Measurements from ENCODE around the gene SLC35G6.
"Not testable (repeated sequence)": the region's sequence is repeated elsewhere in the genome, so short reads cannot be mapped to it uniquely, and the experiment has no call there.

SLC35G6 gene

DNA sequence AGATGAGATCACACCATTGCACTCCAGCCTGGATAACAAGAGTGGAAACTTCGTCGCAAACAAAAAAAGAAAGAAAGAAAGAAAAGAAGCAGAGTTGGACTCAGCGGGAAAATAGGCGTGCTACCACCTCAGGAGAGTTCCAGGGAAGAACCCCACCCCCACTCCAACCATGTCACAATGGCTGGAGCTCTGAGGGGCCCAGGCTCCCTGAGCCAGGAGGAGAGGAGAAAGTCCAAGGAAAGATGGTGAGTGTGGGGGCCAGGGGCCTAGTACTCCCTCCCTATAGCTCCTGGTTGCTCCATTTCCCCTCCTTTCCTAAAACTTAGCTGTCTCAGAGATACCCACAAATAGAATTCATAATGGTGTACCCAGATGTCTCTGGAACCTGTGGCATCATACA, at the start of gene SLC35G6:
TSS of gene SLC35G6 (plus strand) at position 172 of the 400 bp plus-strand sequence. CDS start at position 243, 71 bp downstream.
- not testable (repeated sequence) for DNase-seq

DNA sequence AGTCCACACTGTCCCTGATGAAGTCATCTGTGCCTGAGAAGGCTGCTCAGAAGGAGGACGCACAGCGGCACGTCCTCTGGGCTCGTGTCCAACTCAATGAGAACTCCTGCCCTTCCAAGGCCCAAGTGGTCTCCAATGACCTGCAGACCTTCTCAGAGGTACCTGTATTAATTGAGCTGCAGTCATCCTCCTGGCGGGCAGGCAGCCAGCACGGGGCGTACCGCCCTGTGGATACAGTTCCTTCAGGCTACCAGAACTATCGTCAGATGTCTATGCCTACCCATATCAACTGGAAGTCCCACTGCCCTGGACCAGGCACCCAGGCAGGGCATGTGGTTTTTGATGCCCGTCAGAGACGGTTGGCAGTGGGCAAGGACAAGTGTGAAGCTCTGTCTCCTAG, 49.0 kb upstream of the SLC35G6 start:
- DNase-seq = no peak

DNA sequence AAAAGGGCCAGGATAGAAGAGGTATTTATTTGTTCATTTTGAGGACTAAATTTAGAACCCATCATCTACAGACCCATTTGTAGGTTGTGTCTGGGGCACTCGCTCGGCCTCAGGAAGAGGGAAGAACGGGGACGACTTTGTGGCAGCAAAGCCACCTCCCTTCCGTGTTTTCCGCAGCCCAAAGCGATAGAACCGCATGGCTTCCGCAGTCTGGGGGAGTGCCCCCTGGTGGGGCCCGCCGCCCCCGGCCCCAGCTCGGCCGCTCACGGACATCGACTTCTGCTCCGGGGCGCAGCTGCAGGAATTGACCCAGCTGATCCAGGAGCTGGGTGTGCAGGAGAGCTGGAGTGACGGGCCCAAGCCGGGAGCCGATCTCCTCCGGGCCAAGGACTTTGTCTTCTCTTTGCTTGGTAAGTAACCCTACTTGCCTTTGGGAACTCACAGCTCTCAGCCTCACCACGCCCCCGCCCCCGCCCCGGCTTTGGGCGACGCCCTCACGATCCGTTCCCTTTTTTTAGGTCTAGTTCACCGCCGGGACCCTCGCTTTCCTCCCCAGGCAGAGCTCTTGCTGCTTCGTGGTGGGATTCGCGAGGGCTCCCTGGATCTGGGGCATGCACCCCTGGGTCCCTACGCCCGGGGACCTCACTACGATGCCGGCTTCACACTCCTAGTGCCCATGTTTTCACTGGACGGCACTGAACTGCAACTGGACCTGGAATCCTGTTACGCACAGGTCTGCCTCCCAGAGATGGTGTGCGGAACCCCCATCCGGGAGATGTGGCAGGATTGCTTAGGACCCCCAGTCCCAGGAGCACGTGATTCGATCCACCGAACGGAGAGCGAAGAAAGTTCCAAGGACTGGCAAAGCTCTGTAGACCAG, 45.3 kb upstream of the SLC35G6 start:
- peak; percentile 94 for DNase-seq

DNA sequence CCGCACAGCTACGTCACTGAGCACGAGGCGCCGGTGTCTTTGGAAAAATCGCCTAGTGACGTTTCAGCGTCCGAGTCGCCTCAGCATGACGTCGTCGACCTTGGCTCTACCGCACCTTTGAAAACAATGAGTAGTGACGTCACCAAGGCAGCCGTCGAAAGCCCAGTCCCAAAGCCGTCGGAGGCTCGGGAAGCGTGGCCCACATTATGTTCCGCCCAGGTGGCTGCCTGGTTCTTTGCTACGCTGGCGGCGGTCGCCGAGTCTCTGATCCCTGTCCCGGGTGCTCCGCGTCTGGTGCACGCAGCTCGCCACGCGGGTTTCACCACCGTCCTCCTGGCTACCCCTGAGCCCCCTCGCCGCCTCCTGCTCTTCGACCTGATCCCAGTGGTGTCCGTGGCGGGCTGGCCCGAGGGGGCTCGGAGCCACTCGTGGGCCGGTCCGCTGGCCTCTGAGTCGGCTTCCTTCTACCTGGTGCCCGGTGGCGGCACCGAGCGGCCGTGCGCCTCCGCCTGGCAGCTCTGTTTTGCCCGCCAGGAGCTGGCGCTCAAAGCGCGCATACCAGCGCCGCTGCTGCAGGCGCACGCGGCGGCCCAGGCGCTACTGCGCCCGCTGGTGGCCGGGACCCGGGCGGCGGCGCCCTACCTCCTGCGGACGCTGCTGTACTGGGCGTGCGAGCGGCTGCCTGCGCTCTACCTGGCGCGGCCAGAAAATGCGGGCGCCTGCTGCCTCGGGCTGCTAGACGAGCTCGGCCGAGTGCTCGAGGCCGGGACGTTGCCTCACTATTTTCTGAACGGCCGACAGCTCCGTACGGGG, 44.5 kb upstream of the SLC35G6 start:
- DNase-seq = peak; percentile 92

DNA sequence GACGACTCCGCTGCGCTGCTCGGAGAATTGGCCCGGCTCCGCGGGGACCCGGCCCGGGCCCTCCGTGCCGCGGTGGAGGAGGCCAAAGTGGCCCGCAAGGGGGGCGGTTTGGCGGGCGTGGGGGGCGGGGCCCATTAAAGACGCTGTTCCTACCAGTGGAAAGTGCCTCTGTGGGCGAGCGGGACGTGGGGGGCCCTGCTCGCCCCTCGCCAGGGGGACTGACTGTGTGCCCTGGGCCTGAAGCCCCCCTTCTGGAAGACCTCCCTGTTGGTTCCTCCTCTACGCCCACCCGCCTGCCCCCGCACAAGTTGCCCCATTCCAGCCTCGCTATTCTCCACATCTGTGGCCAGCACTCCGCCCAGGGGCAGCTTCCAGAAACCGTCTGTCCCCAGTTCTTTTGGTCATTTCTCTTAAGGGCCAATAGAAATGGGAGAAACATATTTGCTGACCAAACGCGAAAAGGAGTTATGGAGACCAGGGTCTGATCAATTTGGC, 43.8 kb upstream of the SLC35G6 start:
- no peak for DNase-seq

DNA sequence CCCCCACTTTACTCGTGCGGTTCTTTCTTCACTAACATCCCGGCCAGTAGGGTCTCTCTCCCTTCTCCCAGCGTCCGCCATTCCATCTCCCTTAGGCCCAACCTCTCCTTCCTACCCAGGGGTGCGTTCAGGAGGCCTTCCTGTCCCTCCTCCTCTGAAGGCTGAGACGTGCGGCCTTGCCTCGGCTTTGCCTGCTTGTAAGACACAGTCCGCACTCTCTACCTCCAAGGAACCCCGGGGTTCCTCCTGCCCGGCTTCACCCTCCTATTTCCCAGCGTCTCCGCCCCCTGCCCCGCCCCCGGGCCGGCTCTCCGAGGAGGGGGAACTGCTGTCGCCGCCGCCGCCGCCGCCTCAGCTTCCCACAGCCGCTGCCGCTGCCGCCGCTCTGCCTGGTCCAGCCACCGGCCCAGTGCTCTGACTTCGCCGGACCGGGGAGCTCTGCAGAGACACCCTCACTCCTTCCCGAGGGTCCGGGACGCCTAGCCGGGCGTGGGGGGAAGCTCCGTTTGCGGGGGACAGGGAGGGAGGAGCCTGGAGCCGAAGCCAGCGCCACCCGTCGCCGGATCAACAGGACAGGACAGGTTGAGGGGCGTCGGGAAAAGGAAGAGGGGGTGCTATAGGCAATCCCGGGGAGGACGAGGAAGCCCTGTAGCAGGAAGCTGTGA, 43.2 kb upstream of the SLC35G6 start:
- peak; percentile 71 for DNase-seq

DNA sequence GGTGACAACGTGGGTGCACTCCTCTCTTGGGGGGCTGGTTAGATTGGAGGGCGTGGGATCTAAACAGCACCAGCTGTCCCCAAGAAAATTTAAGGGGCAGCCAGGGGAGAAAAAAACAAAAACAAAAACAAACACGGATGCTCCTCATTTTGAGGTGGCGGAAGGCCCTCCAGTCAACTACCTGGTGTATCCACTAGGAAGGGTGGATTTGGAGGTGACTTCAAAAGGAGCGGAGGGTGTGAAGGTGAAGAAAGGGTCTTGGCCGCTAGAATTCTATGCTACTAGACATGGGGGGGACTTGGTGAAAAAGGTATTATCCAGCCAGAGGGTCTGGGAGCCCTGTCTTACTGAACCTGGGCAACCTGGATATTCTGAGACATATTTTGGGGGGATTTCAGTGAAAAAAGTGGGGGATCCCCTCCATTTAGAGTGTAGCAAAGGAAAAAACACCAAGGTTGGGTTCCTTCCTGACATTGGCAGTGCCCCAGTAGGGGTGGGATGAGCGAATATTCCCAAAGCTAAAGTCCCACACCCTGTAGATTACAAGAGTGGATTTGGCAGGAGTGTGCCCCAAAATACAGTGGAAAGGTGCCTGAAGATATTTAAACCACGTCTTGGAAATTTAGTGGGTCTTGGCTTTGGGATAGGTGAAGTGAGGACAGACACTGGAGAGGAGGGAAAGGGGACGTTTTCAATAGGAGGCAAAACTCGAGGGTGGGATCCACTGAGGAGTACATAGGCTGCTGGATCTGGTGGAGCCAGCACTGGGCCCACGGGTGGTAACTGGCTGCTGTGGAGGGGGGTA, 42.4 kb upstream of the SLC35G6 start:
- DNase-seq = no peak

DNA sequence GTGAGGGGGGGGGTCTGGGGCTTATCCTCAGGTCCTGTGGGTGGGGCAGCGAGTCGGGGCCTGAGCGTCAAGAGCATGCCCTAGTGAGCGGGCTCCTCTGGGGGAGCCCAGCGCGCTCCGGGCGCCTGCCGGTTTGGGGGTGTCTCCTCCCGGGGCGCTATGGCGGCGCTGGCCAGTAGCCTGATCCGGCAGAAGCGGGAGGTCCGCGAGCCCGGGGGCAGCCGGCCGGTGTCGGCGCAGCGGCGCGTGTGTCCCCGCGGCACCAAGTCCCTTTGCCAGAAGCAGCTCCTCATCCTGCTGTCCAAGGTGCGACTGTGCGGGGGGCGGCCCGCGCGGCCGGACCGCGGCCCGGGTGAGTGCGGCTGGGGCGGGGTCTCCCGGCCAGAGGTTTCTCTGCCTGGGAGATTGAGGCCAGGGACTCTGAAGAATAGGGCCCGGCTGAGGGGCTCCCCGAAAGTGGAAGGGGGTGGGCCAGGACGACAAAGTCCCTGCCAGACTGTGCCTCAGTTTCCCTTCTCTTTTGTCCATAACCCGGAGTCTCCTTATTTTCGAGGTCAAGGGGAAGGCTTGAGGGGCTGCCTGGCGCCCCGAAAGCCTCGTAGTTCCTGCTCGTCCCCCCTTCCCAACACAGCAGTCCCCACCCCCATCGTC, 41.7 kb upstream of the SLC35G6 start, which contains the start of gene FGF11:
TSS of gene FGF11 (plus strand) at position 51 of the 651 bp plus-strand sequence. CDS start at position 160, 109 bp downstream.
- peak; percentile 33 for DNase-seq

DNA sequence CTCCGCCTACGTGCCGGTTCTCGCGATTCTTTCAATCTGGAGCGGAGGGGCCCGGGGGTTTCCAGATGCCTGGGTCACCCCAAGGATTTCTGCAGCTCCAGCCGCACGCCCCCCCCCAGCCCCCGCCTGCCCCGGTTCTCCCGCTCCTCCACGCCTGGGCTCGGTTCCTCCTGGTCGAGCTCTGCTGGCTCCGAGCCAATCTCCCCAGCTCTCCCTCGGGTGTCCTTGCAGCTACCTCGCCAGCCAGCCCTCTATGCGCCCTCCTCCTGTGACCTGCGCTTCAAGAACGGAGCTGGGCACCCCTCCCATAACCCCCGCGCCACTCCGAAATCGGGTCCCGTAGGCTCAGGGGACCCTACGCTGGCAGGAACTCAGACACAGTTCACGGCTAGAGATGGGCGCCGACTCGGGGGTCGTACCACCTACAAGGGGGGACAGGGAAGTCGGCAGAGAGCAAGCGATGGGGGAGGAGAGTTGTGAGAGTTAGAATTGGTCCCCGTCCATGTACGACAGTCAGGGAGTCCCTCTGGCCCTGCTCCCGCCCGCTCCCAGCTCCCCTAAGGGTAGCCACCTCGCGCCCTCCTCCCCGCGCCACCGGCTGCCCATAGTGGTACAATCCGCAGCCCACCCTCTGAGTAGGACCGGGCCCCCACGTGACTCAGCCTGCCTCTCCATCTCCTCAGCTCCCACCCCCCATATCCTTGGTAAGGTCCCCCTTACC, 41.0 kb upstream of the SLC35G6 start:
- DNase-seq = peak; percentile 83

DNA sequence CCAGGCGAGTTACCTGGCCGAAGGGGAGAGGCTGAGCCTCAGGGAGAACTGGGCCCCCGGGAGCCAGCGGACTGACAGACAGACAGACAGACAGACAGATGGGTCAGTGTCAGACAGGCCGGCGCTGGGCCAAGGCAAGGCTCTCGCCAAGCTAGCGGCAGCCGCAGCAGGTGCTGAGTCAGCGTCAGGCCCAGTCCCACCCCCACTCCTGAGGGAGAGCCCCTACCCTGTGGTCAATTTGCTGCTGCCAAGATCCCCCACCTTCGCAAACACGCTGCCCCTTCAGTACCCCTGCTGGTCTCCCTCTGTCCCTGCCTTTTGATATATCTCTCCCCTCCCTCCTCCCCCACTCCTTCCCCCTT, 40.4 kb upstream of the SLC35G6 start:
- peak; percentile 89 for DNase-seq

DNA sequence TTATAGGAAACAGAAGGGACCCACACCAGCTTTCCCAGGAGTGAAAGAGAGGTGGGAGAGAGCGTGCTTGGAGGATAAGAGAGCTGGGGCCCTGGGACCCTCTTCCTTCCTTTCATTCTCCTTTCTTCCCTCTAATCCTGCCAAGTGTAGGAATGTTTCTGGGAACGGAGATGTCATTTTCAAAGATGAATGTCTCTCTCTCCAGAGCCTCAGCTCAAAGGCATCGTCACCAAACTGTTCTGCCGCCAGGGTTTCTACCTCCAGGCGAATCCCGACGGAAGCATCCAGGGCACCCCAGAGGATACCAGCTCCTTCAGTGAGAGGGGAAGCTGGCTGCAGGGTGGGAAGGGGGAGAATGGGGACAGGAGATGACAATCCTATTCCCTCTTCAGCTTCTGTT, 40.0 kb upstream of the SLC35G6 start:
- DNase-seq = no peak

DNA sequence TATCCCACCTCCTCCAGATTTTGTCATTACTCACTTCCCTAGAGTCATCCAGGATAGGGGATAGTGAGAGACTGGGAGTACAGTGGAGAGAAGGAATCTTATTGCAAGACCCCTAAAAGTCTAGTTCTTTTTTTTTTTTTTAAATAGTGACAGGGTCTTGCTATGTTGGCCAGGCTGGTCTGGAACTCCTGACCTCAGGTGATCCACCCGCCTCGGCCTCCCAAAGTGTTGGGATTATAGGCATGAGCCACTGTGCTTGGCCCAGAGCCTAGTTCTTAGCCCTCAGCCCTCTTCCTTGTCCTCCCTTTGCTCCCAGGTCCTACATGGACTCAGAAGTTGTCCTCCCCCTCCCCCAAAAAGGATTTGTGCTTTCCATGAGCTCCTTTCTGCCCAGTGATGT, 39.1 kb upstream of the SLC35G6 start:
- DNase-seq = no peak

DNA sequence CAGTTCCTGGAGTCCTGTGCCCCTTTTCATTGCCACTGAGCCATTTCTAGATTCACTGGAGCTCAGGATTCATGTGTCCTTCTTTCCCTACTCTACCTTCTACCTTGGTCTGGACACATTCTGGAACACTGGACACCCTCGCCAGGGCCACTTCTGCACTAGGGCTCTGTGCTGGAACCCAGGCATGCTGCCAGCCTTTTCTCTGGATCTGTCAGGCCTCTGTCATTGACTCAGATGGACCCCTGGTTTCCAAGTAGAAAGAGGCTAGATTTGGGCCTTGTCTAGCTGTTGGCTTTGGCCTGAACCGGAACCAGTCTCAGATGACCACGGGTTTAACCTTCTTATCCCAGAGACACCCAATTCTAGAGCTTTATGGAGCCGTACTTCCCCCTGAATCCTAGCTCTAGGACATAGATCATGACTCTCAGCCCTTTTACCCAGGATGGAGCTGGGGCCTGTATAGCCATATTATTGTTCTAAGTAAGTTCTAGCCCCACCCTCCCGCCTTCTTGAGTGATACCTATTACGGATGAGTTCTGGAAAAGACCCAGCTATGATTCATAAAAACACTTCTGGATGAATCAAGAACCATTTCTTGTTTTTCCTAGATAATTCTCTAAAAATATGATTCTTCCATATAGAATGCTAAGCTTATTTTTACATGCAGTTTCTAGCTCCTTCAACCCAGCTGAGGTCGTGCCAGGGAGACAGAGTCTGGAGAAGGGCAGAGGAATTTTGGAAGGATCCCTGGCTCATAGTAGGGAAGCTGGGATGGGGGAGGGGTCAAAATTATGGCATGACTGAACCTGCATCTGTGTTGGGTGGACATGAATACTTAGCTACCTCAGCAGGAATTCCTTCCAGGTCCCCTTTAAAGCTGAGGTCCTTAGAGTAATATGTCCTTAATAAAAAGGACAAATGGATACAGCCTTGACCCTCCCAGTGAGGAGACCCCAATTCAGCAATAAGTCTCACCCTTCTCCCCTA, 37.5 kb upstream of the SLC35G6 start:
- DNase-seq = no peak

DNA sequence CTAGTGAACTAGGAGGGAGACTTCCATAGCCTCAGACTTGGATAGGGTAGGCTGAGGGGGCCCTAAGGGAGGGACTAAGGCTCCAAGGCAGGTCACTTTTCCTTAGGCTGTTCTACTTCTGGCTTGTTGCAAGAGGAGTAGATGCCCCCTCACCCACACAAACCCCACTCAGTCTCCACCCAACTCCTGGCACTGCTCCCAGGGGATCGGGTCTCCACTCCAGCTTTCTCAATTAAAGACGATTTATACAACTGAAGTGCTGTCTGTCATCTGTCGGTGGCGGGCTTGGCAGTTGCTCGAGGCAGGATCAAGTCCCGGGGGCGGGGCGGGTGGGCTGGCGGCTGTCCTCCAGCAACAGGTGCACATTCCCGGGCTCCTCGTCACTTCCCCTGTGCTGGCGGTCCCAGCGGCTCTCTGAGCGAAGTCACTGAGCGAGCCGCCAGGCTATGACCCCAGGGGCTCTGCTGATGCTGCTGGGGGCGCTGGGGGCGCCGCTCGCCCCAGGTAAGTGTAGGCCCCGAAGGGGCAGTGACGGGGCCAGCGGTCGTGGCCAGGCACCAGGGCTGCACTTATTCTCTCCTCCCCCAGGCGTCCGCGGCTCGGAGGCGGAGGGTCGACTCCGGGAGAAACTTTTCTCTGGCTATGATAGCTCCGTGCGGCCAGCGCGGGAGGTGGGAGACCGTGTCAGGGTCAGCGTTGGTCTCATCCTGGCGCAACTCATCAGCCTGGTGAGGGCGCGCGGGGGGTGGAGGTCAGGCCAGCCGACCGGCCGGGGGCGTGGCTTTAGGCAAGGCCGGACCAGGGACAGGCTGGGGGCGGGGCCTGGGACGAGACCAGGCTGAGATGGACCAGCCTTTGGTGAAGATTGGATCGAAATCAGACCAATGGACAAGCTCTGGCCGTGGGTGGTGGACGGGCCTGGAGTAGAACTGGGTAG, 36.3 kb upstream of the SLC35G6 start, which contains the start of gene CHRNB1:
TSS of gene CHRNB1 (plus strand) at position 380 of the 937 bp plus-strand sequence. CDS start at position 447, 67 bp downstream.
- DNase-seq = peak; percentile 58

DNA sequence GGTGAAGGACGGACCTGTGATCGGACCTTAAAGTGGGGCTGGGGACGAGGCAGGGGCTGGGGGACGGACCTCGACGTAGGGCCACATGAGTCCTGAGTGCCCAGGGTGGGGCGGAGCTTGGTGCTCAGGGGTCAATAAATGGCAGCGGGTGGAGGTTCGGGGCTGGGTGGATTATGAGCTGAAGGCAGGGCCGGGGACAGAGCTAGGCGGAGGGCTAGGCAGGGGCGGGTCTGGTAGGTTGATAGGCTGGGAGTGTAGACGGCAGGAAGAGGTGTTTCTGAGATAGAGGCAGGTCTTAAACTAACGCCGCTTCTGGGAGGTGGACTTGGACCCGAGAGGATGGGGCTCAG, 35.7 kb upstream of the SLC35G6 start:
- DNase-seq = no peak

DNA sequence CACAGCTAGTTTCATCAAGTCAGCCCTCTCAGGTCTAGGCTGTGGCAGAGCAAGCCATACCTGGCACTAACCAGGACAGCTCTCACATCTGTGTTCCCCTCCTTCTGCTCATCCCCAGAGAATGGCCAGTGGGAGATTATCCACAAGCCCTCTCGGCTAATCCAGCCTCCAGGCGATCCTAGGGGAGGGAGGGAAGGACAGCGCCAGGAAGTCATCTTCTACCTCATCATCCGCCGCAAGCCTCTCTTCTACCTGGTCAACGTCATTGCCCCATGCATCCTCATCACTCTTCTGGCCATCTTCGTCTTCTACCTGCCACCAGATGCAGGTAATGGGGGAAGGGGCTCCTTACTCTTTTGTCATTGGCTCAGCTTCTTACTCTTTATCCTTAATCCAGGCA, 32.8 kb upstream of the SLC35G6 start:
- DNase-seq = no peak

DNA sequence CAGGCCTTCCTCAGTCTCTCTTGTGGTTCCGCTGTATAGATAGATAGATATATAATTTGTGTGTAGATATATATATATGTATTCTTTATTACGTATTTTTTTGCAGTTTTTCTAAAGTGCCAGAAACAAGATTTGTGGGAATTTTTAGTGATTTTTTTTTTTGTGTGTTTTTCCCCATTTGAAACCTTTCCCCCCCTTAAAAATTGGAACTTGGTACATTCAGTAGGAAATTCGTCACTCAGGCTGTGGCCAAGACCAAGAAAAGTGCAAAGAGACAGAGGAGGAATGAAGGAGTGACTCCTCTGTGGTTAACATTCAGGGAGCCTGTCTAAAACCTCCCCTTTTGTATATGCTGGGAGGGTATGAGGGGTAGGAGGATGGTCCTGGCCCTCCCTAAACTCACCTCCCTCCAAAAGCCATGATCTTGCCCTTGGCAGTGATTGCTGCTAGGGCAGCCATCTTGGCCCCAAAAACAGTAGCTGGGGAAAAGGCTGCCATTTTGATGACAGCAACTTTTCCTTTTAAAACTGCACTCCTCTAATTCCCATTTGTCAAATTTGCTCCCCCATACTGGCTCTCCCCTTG, 21.2 kb upstream of the SLC35G6 start:
- peak; percentile 20 for DNase-seq
